ACHN (cell line): ENCODE data around the gene PPM1B.
"Not testable (repeated sequence)": the region's sequence is repeated elsewhere in the genome, so short reads cannot be mapped to it uniquely, and the experiment has no call there.

ENCODE experiments used
- DNase-seq: peaks from one replicate; pipeline ENCODE4 v3.0.0-alpha.2; 2015
- in situ Hi-C: cut with HindIII; loops from 2 replicates; pipeline ENCODE4 v1.10.0; 2017; ENCODE audit warnings: low sequenced_read_pairs, low pct_ligation_motif_present, low pct_unique_long_range_greater_than_20kb

Gene PPM1B

DNA sequence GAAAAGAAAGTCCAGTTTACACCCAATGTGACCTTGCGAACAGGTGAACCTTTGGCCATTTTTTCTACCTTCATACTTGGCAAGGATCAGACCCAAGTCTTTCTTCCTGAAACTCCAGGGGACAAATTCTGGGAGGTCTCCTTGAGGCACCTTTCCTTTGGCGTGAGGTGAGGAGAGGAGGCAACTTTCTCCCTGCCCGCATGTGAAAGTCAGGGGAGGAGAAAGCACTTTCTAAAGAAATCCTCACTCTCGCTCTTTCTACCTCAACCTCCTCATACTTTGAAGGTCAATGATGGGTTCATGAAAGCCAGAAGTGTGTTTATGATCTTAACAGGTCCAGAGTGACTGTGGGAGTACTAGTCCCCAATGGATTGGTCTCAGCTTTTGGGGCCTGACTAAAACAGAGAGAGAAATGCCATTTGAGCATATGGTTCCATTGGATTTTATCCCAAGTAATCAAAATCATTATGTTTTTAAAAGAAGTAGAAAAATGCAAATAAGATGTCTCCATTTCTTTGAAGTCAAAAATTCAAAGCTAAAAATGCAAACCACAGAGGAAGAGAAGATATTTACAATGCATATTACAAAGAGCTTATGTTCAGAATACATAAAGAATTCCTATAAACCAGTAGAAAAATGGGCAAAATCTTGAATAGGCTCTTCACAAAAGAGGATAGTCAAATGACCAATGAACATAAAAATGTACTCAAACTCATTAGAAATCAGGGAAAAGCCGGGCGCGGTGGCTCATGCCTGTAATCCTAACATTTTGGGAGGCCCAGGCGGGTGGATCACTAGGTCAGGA is 15.6 kb upstream of the PPM1B start:
- in situ Hi-C loops, result no loop called here
- no peak for DNase-seq

DNA sequence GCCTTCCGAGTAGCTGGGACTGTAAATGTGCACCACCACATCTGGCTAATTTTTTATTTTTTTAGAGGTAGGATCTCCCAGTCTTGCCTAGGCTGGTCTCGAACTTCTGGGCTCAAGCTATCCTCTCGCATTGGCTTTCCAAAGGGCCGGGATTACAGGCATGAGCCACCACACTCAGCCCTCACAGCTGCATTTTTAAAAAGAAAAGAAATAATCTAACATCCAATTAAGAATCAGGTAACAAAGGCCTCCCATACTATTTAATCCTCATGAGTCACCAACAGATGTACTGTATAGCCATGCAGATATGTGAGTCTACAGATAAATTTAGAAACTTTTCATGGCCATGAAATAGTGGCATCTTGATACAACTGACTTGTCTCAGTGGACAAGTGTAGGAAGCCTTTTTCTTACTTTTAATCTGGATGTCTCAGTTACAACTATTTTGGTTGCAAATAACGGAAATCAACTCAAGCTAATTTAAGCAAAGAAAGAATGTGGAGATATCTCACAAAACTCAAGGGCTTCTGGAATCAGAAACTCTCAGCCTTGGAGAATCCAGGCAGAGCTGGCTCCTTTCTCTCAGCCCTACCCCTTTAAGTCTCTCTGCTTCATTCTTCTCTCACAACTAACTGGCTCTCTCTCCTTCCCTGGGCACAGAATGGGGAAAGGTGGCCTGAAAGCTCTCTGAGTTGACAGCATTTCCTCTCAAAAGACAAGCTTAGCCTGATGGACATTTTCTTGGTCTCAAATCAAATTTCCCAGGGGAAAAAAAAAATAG is 12.8 kb upstream of the PPM1B start:
- no peak for DNase-seq
- in situ Hi-C loops, result no loop called here

DNA sequence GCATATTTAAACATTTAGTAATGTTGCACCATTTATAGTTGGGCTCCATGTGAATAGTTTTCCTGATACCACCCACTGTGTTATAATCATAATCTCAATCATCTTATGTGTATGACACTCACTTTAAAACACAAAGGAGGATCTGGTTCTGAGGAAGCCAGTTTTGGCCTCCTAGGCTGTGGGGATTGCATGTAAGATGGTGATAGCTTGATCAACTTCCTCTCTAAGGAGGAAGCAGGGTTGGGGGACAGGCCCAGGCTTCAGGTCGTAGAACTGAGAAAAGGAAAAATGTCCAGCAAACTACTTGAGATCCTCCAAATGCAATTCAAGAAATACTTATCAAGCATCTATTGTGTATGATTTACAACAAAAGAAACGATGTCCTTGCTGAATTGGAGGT is 4.9 kb upstream of the PPM1B start:
- no peak for DNase-seq
- in situ Hi-C loops, result no loop called here

DNA sequence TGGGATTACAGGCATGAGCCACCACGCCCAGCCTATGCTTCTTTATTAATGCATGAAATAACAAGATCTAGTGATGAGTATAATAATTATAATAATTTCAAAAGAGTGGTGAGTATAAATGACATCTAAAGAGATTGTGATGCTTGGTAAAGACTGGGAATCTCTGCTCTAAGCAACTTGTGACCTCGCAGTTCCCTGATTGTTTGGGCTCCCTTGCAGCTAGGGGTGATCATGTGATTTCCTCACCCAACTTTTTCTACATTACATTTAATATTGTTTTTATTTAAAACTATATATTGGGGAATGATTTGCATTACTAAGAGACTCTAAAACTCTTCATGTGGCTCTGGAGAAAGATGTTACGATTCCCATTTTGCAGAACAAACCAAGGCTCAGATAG is 4.1 kb upstream of the PPM1B start:
- in situ Hi-C loops, result no loop called here
- no peak for DNase-seq

DNA sequence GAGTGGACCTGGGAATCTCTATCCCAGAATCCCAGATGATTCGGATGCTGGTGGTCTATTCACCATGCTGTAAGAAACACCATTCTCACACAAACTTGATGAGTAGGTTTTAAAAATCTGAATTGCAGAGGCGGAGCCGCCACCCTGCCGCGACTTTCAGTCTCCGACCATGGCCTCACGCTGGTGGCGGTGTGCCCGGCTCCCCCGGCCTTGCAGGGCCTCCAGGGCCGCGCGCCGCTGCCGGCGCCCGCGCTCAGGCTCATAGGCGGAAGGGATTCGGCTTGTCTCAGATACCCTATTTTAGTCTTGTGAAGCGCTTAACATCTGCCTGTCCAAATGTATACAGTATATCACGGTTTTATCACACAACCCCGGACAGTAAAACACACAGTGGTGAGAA is 2.6 kb upstream of the PPM1B start:
- in situ Hi-C loops, result no loop called here
- DNase-seq, result no peak

DNA sequence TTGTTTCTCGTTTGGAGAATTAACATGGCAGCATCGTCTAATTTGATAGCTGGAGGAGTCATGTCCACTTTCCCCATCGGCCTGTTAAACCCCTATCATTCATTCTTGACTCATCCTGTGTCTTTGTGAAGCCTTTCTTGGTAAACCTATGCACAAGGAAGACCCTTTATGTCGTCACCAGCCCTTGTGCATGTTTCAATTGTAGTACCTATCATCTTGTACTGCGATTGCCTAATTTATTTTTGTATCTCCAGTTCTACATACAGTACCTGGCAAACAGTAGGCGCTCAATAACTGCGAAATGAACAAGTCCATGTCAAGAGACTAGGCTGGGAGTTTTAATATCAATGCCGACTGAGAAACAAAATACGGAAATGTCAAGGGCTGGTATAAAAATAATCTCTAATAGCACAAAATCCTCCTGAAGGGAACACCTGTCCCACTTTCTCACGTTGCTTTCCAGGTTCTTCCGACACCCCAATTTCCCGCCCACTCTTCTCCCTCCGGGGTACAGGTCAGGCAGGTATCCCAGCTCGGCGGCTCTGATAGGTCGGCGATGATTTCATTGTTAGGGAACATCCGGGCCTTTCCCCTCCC is 1.3 kb upstream of the PPM1B start:
- peak; percentile 19 for DNase-seq
- in situ Hi-C loops, result no loop called here

DNA sequence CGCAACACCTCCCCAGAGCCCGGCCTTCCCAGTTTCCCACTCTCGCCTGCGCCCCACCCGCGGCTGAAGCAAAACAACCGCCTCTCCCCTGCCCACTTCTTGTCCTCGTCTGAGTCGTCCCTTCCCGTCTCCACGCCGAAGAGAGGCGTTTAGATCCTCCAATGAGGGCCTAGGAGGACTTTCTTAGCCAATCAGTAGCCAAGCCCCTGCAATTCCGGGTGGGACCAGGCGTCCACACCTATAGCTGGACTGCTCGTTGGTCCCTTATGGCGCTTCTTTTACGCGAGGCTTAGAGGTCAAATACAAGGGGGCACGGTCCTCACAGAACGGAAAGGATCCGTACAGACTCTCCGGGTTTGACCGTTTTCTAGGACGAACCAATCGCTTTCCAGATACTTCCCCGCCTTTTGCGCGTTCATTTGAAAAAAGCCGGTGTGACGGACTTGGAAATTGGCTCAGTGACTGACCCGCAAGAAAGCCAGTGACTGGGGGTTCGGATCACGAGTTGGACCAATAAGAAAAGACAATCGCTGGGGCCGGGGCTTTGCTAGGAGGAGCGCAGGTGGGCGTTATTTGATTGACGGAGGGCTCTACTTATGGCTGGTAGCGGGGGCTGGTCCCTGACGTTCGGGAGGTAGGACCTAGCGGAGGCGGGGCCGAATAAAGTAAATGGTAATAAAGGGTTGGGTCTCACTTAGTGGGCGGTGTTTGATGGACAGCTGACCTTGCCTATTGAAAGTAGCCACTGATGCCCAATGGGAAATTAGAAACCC is 581 bp upstream of the PPM1B start:
- peak; percentile 100 for DNase-seq
- in situ Hi-C loops, result no loop called here

DNA sequence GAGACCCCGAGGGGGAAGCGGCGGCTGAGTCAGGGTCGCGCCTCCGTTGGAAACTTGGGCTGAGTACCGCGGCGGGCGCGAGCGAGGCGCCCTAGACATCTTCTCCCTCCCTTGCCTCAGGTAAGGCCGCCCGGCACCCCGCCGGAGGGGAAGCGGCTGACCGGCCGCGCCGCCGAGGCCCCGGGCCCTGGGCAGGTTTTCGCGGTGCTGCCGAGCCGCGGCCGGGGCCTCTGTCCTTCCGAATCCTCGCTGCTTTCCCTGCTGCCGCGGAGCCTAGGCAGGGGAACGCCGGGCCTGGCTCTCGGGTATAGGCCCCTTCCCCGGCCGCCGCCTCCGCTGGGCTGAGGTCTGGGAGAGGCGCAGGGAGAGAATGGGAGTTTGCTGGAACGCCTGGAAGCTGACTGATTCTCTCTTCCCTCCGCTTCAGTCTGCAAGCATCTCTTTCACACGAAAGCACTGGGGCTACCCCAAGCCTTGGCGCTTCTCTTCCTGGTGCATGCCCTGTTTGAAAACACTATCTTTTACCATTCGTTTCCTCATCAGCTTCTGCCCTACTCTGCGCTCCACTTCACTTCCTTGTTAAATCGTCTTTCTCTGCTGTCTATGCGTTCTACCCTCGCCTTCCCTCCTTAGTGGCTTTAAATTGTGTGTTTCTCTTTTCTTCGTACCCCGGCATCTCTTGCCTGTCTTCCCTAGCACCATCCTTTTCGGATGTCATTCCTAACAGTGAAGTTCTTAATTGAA is 652 bp downstream of the PPM1B start:
- DNase-seq, result peak; percentile 68
- in situ Hi-C loops, result no loop called here

DNA sequence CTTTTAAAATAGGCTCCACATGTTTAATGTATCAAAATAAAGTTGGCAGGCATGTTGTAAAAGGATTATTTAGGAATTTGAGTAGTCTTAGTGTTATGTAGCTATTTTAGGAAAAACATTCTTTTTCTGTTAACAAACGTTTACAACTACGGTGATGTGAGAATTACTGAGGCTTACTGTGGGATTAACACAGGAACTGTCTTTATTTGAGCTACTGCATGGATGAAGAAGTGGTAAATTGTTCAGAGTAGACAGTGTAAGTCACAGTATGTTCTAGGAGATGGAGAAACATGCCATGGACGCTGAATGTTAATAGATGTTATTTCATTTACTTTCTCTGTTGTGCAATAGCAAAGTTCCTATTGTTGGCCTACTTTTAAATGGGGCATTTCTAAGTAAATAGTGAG is 1.6 kb downstream of the PPM1B start:
- in situ Hi-C loops, result no loop called here
- DNase-seq, result peak; percentile 31

DNA sequence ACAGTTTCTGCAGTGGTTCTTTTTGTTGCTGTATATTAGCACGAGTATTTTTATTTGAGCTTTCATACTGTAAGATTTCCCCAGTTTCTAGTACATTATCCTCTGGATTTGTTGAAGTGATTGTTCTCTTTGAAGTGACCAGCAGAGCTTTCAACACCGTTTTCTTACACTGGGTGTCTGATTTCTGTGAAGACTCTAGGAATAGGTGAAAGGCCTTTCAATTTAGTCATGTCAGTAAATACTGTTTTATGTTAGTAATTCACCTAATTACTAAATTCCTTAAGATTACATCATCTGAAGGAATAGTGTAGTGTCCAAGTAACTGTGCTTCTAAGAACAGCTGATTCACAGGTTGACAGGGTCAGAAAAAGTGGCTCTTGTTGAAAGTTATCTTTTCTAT is 2.3 kb downstream of the PPM1B start:
- in situ Hi-C loops, result no loop called here

DNA sequence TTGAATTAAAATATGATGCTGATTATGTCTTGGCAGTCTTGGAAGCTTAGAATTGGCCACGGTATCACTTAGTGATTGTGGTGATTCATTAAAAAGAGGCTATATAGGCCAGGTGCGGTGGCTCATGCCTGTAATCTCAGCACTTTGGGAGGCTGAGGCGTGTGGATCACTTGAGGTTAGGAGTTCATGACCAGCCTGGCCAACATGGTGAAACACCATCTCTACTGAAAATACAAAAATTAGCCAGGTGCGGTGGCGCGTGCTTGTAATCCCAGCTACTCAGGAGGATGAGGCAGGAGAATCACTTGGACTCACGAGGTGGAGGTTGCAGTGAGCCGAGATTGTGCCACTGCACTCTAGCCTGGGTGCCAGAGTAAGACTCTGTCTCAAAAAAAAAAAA is 2.8 kb downstream of the PPM1B start:
- in situ Hi-C loops, DNase-seq: not testable (repeated sequence)

More for the DNA sequence above, 2.3 kb downstream of the PPM1B start:
- DNase-seq, result peak; percentile 34

DNA sequence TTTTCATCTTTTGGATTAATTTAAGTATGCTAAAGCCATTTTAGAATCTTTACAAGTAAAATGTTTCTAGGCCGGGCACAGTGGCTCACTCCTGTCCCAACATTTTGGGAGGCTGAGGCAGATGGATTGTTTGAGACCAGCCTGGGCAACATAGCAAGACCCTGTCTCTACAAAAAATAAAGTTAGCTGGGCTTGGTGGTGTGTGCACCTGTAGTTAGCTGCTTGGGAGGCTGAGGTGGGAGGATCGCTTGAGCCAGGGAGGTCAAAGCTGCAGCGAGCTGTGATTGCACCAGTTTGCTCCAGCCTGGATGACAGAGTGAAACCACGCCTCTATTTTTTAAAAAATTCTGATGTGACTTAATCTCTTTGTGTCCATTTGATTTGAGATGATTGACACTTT is 3.9 kb downstream of the PPM1B start:
- DNase-seq, result no peak
- in situ Hi-C loops, result no loop called here

DNA sequence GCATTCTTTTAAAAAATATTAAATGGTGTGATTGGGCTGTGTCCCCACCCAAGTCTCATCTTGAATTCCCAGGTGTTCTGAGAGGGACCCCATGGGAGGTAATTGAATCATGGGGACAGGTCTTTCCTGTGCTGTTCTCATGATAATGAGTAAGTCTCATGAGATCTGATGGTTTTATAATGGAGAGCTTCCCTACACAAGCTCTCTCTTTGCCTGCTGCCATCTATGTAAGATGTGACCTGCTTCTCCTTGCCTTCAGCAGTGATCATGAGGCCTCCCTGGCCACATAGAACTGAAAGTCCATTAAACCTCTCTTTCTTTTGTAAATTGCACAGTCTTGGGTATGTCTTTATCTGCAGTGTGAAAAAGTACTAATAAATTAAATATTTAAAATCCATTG is 10.3 kb downstream of the PPM1B start:
- no peak for DNase-seq
- in situ Hi-C loops, result no loop called here

DNA sequence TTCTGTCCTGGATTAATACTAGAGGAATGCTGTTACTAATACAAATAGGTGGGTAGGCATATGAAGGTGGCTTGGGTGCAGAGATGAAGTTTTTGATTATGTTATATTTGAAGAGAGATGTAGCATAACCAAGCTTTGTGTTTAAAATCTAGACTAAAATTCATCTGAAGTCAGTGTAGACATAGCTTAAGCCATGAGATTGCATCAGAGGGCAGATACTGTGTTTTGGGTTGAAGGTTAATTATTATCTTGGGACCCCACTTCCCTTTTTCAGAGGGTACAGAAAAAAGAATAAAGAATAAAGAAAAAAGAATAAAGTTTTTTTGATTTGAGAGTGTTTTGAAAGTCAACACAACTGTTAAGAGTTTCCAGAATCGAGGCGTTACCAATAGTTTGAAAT is 13.0 kb downstream of the PPM1B start:
- in situ Hi-C loops, result no loop called here
- DNase-seq, result no peak

DNA sequence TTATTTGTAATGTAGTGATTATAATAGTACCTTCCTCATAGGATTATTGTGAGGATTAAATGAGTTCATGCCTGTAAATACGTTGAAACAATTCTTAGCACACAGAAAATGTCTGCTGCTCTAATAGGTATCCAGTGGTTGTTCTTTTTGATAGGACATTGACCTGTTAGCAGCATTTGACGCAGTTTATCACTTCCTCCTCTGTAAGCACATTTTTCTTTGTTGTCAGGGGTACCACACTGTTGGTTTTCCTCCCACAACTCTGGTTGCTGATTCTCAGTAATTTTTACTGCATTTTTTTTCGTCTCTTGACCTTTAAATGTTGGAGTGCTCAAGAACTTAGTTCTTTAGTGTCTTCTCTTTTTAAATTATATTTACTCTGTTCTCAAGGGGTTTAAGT is 15.4 kb downstream of the PPM1B start:
- no peak for DNase-seq
- in situ Hi-C loops, result no loop called here

DNA sequence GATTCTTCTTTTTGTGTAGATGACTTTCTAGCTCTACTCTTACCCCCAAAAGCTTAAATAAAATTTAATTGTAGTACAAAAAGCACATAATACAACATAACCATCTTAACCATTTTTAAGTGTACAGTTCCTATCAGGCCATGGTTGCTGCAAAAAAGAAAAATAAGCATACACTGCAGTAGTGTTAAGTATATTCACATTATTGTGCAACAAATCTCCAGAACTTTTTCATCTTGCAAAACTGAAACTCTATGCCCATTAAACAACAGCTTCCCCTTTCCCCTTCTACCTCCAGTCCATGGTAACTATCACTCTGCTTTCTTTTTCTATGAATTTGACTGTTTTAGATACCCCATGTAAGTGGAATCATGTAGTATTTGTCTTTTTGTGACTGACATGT is 18.1 kb downstream of the PPM1B start:
- DNase-seq, result no peak
- in situ Hi-C loops, result no loop called here

DNA sequence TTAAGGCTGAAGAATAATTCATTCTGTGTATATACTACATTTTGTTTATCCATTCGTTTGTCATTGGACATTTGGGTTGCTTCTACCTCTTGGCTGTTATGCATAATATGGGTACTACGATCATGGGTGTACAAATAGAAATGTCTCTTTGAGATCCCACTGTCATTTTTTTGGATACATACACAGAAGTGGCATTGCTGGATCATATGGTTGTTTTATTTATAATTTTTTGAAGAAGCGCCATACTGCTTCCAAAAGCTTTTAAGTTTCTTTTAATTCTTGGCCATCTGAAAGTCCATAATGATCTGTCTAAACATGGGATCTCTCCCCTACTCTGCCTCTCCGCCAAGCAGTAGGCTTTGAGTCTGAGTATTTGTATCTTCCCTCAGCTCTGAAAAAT is 18.6 kb downstream of the PPM1B start:
- DNase-seq, result no peak
- in situ Hi-C loops, result no loop called here

DNA sequence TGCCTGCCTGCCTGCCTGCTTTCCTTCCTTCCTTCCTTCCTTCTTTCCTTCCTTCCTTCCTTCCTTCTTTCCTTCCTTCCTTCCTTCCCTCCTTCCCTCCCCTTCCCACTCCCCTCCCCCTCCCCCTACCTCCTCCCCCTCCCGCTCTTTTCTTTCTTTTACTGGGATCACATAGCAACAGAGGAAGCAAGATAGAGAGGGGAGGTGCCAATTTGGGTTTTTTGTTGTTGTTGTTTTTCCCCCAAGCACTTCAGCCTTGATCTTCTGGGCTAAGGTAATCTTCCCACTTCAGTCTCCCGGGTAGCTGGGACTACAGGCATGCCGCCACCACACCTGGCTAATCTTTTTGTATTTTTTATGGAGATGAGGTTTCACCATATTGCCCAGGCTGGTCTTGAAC is 20.0 kb downstream of the PPM1B start:
- DNase-seq, result no peak
- in situ Hi-C loops, result no loop called here
